Measurements from ENCODE around the gene ADGRL3.
"Not testable (repeated sequence)": the region's sequence is repeated elsewhere in the genome, so short reads cannot be mapped to it uniquely, and the experiment has no call there.

The ADGRL3 gene

DNA sequence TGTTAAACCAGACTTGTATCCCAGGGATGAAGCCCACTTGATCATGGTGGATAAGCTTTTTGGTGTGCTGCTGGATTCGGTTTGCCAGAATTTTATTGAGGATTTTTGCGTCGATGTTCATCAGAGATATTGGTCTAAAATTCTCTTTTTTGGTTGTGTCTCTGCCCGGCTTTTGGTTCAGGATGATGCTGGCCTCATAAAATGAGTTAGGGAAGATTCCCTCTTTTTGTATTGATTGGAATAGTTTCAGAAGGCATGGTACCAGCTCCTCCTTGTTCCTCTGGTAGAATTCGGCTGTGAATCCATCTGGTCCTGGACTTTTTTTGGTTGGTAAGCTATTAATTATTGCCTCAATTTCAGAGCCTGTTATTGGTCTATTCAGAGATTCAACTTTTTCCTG lies 556.8 kb downstream of the ADGRL3 start:
- DNase-seq (ENCODE audit: low read depth): not testable (repeated sequence)

DNA sequence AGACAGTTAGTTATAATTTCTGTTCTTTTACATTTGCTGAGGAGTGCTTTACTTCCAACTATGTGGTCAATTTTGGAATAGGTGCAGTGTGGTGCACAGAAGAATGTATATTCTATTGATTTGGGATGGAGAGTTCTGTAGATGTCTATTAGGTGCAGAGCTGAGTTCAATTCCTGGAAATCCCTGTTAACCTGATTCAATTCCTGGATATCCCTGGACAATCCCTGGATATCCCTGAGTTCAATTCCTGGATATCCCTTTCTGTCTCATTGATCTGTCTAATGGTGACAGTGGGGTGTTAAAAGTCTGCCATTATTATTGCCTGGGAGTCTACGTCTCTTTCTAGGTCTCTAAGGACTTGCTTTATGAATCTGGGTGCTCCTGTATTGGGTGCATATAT lies 557.9 kb downstream of the ADGRL3 start:
- not testable (repeated sequence) for DNase-seq (ENCODE audit: low read depth)

DNA sequence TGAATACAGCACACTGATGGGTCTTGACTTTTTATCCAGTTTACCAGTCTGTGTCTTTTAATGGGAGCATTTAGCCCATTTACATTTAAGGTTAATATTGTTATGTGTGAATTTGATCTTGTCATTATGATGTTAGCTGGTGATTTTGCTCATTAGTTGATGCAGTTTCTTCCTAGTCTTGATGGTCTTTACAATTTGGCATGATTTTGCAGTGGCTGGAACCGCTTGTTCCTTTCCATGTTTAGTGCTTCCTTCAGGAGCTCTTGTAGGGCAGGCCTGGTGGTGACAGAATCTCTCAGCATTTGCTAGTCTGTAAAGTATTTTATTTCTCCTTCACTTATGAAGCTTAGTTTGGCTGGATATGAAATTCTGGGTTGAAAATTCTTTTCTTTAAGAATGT lies 558.5 kb downstream of the ADGRL3 start:
- not testable (repeated sequence) for DNase-seq (ENCODE audit: low read depth)

DNA sequence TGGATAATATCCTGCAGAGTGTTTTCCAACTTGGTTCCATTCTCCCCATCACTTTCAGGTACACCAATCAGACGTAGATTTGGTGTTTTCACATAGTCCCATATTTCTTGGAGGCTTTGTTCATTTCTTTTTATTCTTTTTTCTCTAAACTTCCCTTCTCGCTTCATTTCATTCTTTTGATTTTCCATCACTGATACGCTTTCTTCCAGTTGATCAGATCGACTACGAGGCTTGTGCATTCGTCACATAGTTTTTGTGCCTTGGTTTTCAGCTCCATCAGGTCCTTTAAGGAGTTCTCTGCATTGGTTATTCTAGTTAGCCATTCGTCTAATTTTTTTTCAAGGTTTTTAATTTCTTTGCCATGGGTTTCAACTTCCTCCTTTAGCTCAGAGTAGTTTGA lies 559.1 kb downstream of the ADGRL3 start:
- not testable (repeated sequence) for DNase-seq (ENCODE audit: low read depth)

DNA sequence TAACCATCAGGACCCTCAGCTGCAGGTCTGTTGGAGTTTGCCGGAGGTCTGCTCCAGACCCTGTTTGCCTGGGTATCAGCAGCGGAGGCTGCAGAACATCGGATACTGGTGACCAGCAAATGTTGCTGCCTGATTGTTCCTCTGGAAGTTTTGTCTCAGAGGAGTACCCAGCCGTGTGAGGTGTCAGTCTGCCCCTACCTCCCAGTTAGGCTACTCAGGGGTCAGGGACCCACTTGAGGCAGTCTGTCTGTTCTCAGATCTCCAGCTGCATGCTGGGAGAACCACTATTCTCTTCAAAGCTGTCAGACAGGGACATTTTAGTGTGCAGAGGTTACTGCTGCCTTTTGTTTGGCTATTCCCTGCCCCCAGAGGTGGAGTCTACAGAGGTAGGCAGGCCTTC lies 559.8 kb downstream of the ADGRL3 start:
- not testable (repeated sequence) for DNase-seq (ENCODE audit: low read depth)

DNA sequence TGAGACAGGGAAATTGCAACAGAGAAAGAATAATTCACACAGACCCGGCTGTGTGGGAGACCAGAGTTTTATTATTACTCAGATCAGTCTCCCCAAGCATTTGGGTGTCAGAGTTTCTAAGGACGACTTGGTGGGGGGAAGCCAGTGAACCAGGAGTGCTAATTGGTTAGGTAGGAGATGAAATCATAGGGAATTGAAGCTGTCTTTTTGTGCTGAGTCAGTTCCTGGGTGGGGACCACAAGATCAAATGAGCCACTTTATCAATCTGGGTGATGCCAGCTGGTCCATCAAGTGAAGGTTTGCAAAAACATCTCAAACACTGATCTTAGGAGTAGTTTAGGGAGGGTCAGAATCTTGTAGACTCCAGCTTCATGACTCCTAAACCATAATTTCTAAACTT lies 560.7 kb downstream of the ADGRL3 start:
- DNase-seq (ENCODE audit: low read depth): no peak

DNA sequence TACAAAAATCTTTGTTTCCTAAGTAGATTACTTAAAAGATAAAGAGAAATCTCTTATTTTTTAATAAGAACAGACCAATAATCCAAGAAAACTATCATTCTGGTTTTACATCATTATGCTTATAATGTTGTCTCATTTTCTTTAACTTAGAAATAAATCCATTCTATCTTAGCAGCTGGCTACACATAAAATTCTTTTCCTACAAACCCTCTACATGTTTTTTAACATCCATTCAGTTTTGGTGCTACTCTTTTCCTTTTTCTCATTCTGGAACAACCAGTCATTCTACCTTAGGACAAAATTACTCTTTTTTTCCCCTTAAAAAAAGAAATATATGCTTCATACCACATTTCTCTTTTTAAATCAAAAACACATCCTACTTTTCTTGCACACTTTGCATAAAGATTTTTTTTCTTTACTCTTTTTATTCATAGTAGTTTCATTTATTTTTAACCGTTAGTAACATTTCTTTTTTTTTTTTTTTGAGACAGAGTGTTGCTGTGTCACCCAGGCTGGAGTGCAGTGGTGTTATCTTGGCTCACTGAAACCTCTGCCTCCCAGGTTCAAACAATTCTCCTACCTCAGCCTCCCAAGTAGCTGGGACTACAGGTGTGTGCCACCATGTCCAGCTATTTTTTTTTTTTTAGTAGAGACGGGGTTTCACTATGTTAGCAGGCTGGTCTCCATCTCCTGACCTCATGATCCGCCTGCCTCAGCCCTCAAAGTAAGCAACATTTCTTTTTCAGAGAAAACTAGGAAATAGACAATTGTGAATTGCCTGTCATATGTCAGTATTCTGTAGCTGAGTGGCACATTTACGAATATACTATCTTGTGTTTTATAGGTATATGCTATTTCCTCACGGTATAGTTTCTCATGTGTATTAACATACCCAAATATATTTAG lies 562.8 kb downstream of the ADGRL3 start:
- no peak for DNase-seq (ENCODE audit: low read depth)

DNA sequence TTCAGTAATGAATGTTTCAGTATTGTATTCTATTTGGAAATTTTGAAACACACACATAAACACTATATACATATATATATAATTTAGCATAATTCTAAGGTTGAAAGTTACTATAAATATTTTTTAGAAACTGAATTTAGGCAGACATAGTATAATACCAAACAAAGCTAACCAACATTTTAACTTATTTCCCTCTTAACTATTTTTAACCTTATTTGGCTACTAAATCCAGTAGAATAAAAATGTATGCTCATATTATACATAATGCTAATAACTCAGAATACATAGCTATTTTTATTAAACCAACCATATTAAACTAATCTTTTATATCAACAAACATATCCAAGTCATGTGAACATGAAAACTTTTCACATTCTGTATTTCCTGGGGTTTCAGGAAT lies 563.6 kb downstream of the ADGRL3 start:
- DNase-seq (ENCODE audit: low read depth): no peak

DNA sequence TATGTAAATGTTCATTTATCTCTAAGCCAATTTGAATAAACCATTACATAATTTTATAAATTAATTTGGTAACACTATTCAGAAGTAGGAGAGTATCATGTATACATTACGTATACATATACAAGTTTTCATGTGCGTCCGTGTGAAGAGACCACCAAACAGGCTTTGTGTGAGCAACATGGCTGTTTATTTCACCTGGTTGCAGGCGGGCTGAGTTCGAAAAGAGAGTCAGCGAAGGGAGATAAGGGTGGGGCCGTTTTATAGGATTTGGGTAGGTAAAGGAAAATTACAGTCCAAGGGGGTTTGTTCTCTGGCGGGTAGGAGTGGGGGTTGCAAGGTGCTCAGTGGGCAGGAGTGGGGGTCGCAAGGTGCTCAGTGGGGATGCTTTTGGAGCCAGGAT lies 564.0 kb downstream of the ADGRL3 start:
- not testable (repeated sequence) for DNase-seq (ENCODE audit: low read depth)

DNA sequence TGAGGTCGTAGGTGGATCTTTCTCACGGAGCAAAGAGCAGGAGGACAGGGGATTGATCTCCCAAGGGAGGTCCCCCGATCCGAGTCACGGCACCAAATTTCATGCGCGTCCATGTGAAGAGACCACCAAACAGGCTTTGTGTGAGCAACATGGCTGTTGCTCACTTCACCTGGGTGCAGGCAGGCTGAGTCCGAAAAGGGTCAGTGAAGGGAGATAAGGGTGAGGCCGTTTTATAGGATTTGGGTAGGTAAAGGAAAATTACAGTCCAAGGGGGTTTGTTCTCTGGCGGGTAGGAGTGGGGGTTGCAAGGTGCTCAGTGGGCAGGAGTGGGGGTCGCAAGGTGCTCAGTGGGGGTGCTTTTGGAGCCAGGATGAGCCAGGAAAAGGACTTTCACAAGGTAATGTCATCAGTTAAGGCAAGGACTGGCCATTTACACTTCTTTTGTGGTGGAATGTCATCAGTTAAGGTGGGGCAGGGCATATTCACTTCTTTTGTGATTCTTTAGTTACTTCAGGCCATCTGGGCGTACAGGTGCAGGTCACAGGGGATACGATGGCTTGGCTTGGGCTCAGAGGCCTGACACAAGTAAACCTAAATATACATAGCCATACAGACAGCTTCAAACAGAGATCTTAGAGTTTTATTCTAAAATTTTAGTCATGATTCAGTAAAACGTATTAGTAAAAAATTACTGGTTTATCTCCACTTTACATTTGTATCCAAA lies 569.5 kb downstream of the ADGRL3 start:
- DNase-seq (ENCODE audit: low read depth): not testable (repeated sequence)

DNA sequence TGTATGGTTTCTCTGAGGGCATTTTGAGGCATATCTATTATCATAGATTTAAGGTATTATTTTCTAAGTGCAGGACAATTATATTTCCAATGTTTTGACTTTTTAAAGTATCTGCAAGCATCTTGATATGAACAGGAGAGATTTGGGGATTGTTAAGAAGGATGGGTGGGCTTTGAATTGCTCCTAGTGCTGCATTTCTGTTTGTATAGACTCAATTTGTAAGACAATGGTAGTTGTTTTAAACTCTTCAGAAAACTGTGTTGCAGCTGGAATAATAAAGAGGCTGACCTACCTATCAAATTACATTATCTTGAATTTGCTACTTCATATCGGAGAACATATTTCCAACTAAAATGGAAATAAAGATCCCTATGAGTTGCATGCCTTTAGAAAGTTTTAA lies 570.3 kb downstream of the ADGRL3 start:
- no peak for DNase-seq (ENCODE audit: low read depth)

DNA sequence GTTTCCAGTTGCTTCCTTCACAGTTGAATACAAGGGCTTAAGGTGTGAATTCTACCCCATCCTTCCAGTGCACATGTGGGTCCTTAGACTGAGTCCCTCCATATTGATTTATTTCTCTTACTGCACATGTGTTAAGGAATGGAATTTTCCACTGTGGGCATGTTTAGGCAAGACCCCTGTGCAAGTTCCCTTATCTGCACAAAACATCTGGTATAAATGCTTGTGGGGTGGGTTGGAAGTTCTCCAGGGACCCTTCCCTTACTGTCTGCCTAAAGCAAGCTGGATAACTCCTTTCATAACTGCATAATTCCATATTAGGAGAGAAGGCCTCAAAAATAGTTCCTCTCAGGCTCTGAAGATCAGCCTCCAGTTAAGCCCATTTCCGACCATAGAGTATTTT lies 570.9 kb downstream of the ADGRL3 start:
- DNase-seq (ENCODE audit: low read depth): no peak

DNA sequence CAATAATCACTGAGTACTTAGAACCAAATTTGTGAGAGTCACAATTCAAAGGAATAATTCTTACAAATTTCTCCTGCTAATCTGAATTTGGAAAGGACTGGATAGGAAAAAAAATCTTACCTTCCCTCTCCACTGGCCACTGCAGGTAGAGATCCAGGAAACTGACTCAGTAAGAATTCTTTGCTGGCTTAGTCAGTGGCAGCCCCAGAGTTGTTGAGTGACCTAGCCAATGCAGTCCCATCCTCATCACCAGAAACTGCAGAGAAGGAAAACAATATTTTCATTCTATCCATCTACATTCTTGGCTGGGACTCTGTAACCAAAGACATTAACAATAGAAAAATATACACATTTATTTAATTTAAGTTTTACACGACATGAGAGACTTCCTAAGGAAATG lies 572.0 kb downstream of the ADGRL3 start:
- no peak for DNase-seq (ENCODE audit: low read depth)

DNA sequence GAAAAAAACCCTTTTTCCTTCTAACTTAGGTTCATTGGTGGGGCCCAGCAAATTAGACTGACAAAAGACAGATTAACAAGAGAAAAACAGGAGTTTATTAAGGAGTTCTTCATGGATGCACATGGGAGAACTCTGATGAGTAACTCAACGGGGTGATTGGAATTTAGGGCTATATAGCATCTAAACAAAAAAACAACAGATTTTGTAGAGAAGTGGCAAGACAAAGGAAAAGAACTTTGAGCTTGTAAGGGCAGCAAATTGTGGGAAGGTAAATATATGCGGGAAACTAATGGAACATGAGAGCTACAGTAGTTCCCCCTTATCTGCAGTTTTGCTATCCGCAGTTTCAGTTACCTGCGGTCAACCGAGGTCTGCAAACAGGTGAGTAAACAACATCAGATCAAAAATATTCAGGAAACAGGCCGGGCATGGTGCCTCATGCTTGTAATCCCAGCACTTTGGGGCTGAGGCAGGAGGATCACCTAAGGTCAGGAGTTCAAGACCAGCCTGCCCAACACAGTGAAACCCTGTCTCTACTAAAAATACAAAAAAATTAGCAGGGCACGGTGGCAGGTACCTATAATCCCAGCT lies 573.6 kb downstream of the ADGRL3 start:
- DNase-seq (ENCODE audit: low read depth): no peak

DNA sequence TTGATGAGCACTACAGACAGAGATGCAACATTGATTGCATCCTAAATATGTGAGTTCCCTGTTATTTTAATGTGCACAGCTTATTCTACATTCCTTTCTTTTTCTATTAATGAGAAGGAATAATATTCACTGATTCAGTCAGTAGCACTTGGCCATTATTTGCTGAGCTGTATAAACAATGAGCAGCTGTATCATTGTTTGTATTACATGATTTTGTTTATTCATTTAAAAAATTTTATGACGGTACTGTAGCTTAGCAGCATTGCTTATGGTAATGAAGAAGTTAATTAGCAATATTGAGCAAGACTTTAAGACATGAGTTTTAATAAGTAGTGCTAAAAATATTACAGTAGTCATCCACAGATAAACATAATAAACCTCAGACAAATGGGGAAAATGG lies 582.0 kb downstream of the ADGRL3 start:
- DNase-seq (ENCODE audit: low read depth): no peak

DNA sequence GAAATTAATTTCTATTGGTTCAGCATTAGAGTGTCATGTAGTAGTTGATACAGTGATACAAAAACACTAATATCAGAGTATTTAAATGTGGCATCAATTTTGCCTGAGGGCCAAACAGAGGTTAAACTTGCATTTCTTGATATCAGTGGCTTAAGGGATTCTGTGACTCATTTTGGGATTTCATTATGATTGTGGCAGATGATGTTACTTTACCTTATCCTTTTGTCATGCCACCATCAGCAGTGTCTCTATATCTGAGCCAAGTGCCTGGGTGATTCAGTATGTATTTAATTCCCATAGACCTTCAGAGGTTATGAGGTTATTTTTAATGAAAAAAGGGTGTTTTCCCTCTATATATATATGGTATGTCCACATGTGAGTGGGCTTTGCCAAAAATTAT lies 582.9 kb downstream of the ADGRL3 start:
- no peak for DNase-seq (ENCODE audit: low read depth)

DNA sequence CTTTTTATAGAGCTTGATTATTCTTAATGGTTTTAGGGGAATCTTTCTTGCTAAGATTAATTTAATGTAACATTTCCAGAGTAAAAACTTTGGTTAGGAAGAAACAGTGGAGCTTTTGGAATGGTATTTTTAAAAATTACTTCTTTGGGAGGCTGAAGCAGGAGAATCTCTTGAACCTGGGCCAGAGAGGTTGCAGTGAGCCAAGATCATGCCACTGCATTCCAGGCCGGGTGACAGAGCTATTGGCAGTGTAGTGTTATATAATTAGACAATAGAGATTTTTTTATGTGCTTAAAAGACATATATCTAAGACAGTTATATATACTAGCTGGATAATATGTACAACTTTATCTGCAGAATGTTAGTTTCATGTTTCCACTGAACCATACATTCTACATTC lies 585.6 kb downstream of the ADGRL3 start:
- DNase-seq (ENCODE audit: low read depth): no peak

DNA sequence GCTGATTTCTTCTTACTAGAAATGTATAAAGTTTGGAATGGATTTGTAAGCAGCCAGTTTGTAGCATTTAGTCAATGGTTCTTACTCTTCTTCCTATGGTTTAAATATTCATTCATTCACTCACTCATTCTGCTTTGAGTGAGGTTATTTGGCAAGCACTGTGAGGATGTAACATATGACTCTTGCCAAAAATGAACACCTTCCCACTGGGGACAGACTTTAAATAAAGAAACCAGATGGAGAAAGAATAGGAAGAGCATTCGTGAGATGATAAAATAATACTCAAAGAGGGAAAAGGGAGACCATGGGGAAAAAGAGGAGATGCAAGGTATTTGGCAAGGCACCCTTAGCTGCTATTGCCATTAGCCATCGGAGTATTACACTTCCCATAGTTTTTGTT lies 586.1 kb downstream of the ADGRL3 start:
- DNase-seq (ENCODE audit: low read depth): no peak

DNA sequence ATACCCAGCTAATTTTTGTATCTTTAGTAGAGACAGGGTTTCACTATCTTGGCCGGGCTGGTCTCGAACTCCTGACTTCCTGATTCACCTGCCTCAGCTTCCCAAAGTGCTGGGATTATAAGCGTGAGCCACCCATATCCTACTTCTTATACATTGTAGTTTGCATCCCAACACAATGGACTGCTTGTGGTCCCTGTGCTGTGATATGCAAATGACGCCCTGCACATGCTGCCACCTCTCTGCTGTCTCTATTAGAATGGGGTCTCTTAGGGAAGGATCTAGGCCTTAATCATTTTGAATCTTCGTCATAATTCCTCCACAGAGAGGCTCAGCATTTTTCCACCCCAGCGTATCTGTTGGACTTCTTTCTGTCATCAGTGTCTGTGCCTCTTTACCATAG lies 595.9 kb downstream of the ADGRL3 start:
- no peak for DNase-seq (ENCODE audit: low read depth)

DNA sequence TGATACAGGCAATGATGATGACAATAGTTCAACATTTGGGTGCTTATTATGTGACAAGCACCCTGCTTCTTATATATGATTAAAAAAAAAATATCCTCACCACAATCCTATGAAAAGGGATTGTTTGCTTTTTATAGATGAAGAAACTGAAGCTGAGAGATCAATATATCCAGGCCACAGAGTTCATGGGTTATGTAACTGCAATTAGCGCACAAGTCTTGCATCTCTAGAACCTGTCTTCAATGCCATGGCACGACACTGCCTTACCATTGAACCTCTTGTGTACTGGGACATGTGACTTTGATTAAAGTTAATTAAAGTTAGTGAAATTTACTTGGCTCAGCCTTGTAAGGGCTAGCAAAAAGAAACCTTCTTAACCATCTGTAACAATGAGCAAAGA lies 599.7 kb downstream of the ADGRL3 start:
- DNase-seq (ENCODE audit: low read depth): no peak

DNA sequence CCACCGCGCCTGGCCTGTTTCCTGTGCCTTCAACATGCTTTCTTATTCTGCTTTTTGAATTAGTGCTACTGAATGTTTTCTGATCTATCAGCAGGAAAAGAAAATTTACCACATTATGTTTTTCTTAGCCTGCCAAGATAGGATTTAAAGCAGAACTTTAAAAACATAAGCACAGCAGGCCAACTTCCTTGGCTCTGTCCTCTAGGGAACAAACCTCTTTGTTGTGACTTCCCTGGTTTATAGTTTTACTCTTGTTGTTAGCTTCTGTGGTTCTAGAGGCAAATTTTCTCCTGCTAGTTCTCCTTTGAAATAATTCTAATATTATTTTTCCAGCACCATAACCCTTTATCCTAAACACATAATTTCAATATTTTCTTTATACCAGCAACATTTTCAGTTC lies 605.1 kb downstream of the ADGRL3 start:
- no peak for DNase-seq (ENCODE audit: low read depth)

DNA sequence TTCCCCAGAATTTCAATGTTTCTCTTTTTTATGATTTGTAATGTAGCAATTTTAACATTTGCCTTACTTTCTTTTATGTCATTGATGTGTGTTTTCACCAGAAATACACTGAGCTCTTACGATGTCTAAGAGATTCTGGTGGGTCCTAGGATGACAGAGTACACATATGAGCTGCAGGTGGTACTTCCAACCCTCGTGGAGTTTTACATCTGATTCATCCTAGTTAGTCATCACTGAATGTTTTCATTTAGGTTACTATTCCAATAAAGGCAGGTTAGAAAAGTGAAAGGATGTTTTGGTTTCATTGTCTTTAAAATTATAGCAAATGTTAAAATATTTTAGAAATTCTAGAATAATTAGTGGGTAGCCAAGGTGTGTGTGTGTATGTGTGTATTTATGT lies 605.9 kb downstream of the ADGRL3 start:
- no peak for DNase-seq (ENCODE audit: low read depth)

DNA sequence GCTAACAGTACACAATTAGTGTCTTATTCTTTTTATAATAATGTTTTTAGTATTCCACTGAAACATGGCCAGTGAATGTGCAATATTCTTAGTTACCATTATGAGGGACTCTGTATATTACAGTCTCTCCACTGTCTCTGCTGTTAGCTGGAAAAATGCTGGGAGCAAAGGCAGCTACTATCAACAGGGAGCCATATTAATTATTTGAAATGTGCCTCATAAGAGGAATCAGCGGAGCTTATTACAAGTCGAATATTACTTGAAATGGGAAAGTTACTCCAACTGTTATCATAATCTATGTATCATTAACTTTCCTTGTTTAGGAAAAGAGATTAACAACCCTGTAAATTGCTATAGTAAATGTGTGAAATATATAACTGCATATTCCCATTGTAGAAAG lies 612.0 kb downstream of the ADGRL3 start:
- no peak for DNase-seq (ENCODE audit: low read depth)
